IMR-90 (cell line): Measurements from ENCODE around the gene S100A4. TPM values are rescaled to one million over a fixed set of nuclear protein-coding genes. Genes with fewer than 3 reads are reported as not detected.

Source experiments
- ATAC-seq: fragments of 200-7000 bp; cut with Tn5 transposase; 2 replicates; pipeline ENCODE4 v1.9.1; 2020; ENCODE audit warnings: low read depth, mild to moderate bottlenecking, moderate library complexity
- BruUV-seq: library from RNA; stranded (reverse); fragments of 400-500 nt; replicated peaks from 2 replicates; lab custom pipeline; 2021; lab: Mats Ljungman, UMichigan
- CTCF ChIA-PET: fragments of 300-600 bp; formaldehyde crosslinking; extraction: SDS; loops from one replicate; lab custom pipeline; 2021; ENCODE audit warnings: antibody characterized with exemption; lab: Yijun Ruan, JAX
- POLR2A ChIA-PET: fragments of 300-600 bp; sonication (Branson Sonifier 250); formaldehyde crosslinking; loops from one replicate; lab custom pipeline; 2022; ENCODE audit warnings: antibody characterized with exemption; ENCODE audit not compliant: unreplicated experiment; lab: Charles Lee
- DNase-seq: peaks from one replicate; pipeline ENCODE4 v3.0.0; 2013
- H2AFZ ChIP-seq: replicated peaks from 2 replicates; pipeline ENCODE3; 2013; ENCODE audit warnings: low read length, mild to moderate bottlenecking; ENCODE audit not compliant: poor library complexity
- H2AK5ac ChIP-seq: 2 replicates; pipeline ENCODE4 v1.6.1; 2013; ENCODE audit warnings: low read depth, low read length, inconsistent platforms
- H2AK9ac ChIP-seq: replicated peaks from 2 replicates; pipeline ENCODE3; 2013; ENCODE audit warnings: mild to moderate bottlenecking, low read depth, low read length, moderate library complexity; ENCODE audit not compliant: poor library complexity
- H2BK120ac ChIP-seq: 2 replicates; pipeline ENCODE4 v1.6.1; 2013; ENCODE audit warnings: low read depth, low read length, inconsistent platforms
- H2BK15ac ChIP-seq: 3 replicates; pipeline ENCODE4 v1.6.1; 2013; ENCODE audit warnings: low read depth, low read length, inconsistent platforms
- H2BK20ac ChIP-seq: 2 replicates; pipeline ENCODE4 v1.6.1; 2013; ENCODE audit warnings: low read depth, mild to moderate bottlenecking, inconsistent platforms, low read length, moderate library complexity
- H2BK5ac ChIP-seq: 2 replicates; pipeline ENCODE4 v1.6.1; 2013; ENCODE audit warnings: mild to moderate bottlenecking, low read depth, low read length, inconsistent platforms; ENCODE audit not compliant: poor library complexity, severe bottlenecking
- H3K14ac ChIP-seq: replicated peaks from 2 replicates; pipeline ENCODE4 v1.6.1; 2013; ENCODE audit warnings: low read depth, low read length, inconsistent platforms
- H3K18ac ChIP-seq: 2 replicates; pipeline ENCODE4 v1.6.1; 2013; ENCODE audit warnings: low read depth, low read length, control low read depth
- H3K23ac ChIP-seq: 2 replicates; pipeline ENCODE4 v1.6.1; 2013; ENCODE audit warnings: low read depth, low read length, inconsistent platforms
- H3K27ac ChIP-seq: 2 replicates; pipeline ENCODE4 v1.5.1; 2013; ENCODE audit warnings: mild to moderate bottlenecking, control low read depth, low read length; ENCODE audit not compliant: insufficient read depth
- H3K27me3 ChIP-seq: 2 replicates; pipeline ENCODE4 v1.6.1; 2013; ENCODE audit warnings: low read length; ENCODE audit not compliant: control insufficient read depth, insufficient read depth
- H3K36me3 ChIP-seq: 2 replicates; pipeline ENCODE4 v1.6.1; 2013; ENCODE audit warnings: low read length, mixed read lengths; ENCODE audit not compliant: control insufficient read depth, insufficient read depth
- H3K4ac ChIP-seq: 2 replicates; pipeline ENCODE4 v1.6.1; 2013; ENCODE audit warnings: low read depth, low read length, inconsistent platforms
- H3K4me1 ChIP-seq: 2 replicates; pipeline ENCODE4 v1.6.1; 2013; ENCODE audit warnings: low read length, mixed read lengths; ENCODE audit not compliant: control insufficient read depth, insufficient read depth
- H3K4me2 ChIP-seq: 2 replicates; pipeline ENCODE4 v1.6.1; 2013; ENCODE audit warnings: low read depth, mild to moderate bottlenecking, control low read depth, low read length, moderate library complexity
- H3K4me3 ChIP-seq: 2 replicates; pipeline ENCODE4 v1.5.1; 2013; ENCODE audit warnings: low read depth, mild to moderate bottlenecking, control low read depth, low read length, moderate library complexity; ENCODE audit not compliant: insufficient read depth
- H3K56ac ChIP-seq: 2 replicates; pipeline ENCODE4 v1.6.1; 2013; ENCODE audit warnings: low read length, inconsistent platforms; ENCODE audit not compliant: insufficient read depth; ENCODE audit errors: extremely low read depth
- H3K79me1 ChIP-seq, 2 experiments: 2 replicates each; pipeline ENCODE4 v1.6.1; 2013; ENCODE audit warnings: low read length in 2 of 2, inconsistent platforms in 1 of 2, low read depth in 1 of 2
- H3K9ac ChIP-seq: 2 replicates; pipeline ENCODE4 v1.6.1; 2013; ENCODE audit warnings: low read depth, low read length, control low read depth
- H3K9me1 ChIP-seq: 2 replicates; pipeline ENCODE4 v1.6.1; 2013; ENCODE audit warnings: low read length, inconsistent platforms; ENCODE audit not compliant: insufficient read depth
- H3K9me3 ChIP-seq: 2 replicates; pipeline ENCODE4 v1.6.1; 2013; ENCODE audit warnings: low read length; ENCODE audit not compliant: control insufficient read depth, insufficient read depth
- H4K20me1 ChIP-seq: 2 replicates; pipeline ENCODE4 v1.6.1; 2013; ENCODE audit warnings: low read length, inconsistent platforms; ENCODE audit not compliant: insufficient read depth
- H4K5ac ChIP-seq: 2 replicates; pipeline ENCODE4 v1.6.1; 2013; ENCODE audit warnings: mild to moderate bottlenecking, low read depth, low read length, control low read depth
- H4K8ac ChIP-seq, 2 experiments: 2 replicates each; pipeline ENCODE4 v1.6.1; 2013; ENCODE audit warnings: low read depth in 2 of 2, low read length in 2 of 2, control low read depth in 1 of 2, inconsistent platforms in 1 of 2
- H4K91ac ChIP-seq: 2 replicates; pipeline ENCODE4 v1.6.1; 2013; ENCODE audit warnings: low read depth, low read length, inconsistent platforms; ENCODE audit not compliant: insufficient read depth
- BHLHE40 ChIP-seq: fragments of 150-350 bp; IDR thresholded peaks from 2 replicates; pipeline ENCODE4 v1.6.1; 2016; ENCODE audit warnings: mild to moderate bottlenecking, low read depth, low read length
- CEBPB ChIP-seq: IDR thresholded peaks from 2 replicates; pipeline ENCODE4 v1.6.1; 2012; ENCODE audit warnings: low read depth, low read length, improper control_type of control experiment
- CHD1 ChIP-seq: IDR thresholded peaks from 2 replicates; pipeline ENCODE4 v1.6.1; 2012; ENCODE audit warnings: low read depth, low read length, improper control_type of control experiment
- FOS ChIP-seq: fragments of 150-350 bp; IDR thresholded peaks from 2 replicates; pipeline ENCODE4 v1.6.1; 2016; ENCODE audit warnings: low read depth, low read length
- MAFK ChIP-seq: IDR thresholded peaks from 2 replicates; pipeline ENCODE4 v1.6.1; 2012; ENCODE audit warnings: low read depth, low read length, improper control_type of control experiment
- MAZ ChIP-seq: IDR thresholded peaks from 2 replicates; pipeline ENCODE4 v1.6.1; 2012; ENCODE audit warnings: low read depth, mild to moderate bottlenecking, low read length, improper control_type of control experiment, moderate library complexity, borderline replicate concordance
- MXI1 ChIP-seq: IDR thresholded peaks from 2 replicates; pipeline ENCODE4 v1.6.1; 2012; ENCODE audit warnings: low read depth, mild to moderate bottlenecking, low read length, moderate library complexity, borderline replicate concordance
- NFE2L2 ChIP-seq: fragments of 150-350 bp; IDR thresholded peaks from 2 replicates; pipeline ENCODE4 v1.6.1; 2016; ENCODE audit warnings: low read depth, mild to moderate bottlenecking, low read length
- POLR2A ChIP-seq: IDR thresholded peaks from 2 replicates; pipeline ENCODE4 v1.6.1; 2012; ENCODE audit warnings: mild to moderate bottlenecking, low read depth, low read length
- RAD21 ChIP-seq: IDR thresholded peaks from 2 replicates; pipeline ENCODE4 v1.6.1; 2012; ENCODE audit warnings: low read length, improper control_type of control experiment
- RCOR1 ChIP-seq: IDR thresholded peaks from 2 replicates; pipeline ENCODE4 v1.6.1; 2012; ENCODE audit warnings: mild to moderate bottlenecking, low read length, improper control_type of control experiment; ENCODE audit not compliant: insufficient replicate concordance
- RFX5 ChIP-seq: IDR thresholded peaks from 2 replicates; pipeline ENCODE4 v1.8.0; 2012; ENCODE audit warnings: low read depth, mild to moderate bottlenecking, low read length, moderate library complexity
- SMC3 ChIP-seq: fragments of 150-350 bp; IDR thresholded peaks from 2 replicates; pipeline ENCODE4 v1.6.1; 2016; ENCODE audit warnings: low read depth, mild to moderate bottlenecking, antibody characterized with exemption, low read length, moderate library complexity
- WGBS, 2 experiments: methylation state at CpG; one replicate each; pipeline versions ENCODE4 v1.1.5 to v1.1.7; 2013; ENCODE audit warnings: missing lambda C conversion rate in 2 of 2; ENCODE audit not compliant: insufficient read length in 1 of 2; ENCODE audit errors: extremely low coverage in 2 of 2; 5-methylcytosine and 5-hydroxymethylcytosine counted together
- dilution Hi-C: fragments of 300-500 bp; cut with HindIII; formaldehyde crosslinking; loops from one replicate; pipeline ENCODE4 v1.14.3; 2018; ENCODE audit warnings: low sequenced_read_pairs; ENCODE audit not compliant: unreplicated experiment
- in situ Hi-C: fragments of 300-500 bp; cut with MboI; formaldehyde crosslinking; loops from 3 replicates; pipeline ENCODE4 v1.14.3; 2019; ENCODE audit warnings: low sequenced_read_pairs, inconsistent platforms, mixed read lengths
- intact Hi-C: fragments of 100-400 bp; cut with micrococcal nuclease; formaldehyde crosslinking; loops from 2 replicates; pipeline ENCODE4 v1.10.0; 2022
- polyA plus RNA-seq, 3 experiments: library from polyadenylated mRNA; depleted of rRNA; stranded (reverse); fragments of >200 nt; gene quantifications; 2 replicates each; pipeline ENCODE4 v1.2.3, GENCODE V29; 2012; ENCODE audit warnings: low replicate concordance in 1 of 3
- total RNA-seq: library from RNA; depleted of rRNA; stranded (reverse); fragments of >200 nt; gene quantifications from 2 replicates; pipeline ENCODE4 v1.2.3, GENCODE V29; 2012
- TF ChIP-seq, protein P1 (sequence below): conservative IDR thresholded peaks from 2 replicates; pipeline ENCODE4 v1.5.1; 2012; ENCODE audit warnings: mild to moderate bottlenecking, low read depth, low read length, improper control_type of control experiment
- TF ChIP-seq, protein P2 (sequence below): fragments of 150-350 bp; IDR thresholded peaks from 2 replicates; pipeline ENCODE4 v1.6.1; 2016; ENCODE audit warnings: low read depth, mild to moderate bottlenecking, low read length, moderate library complexity, borderline replicate concordance
- TF ChIP-seq, protein P3 (sequence below): fragments of 150-350 bp; IDR thresholded peaks from 2 replicates; pipeline ENCODE4 v1.6.1; 2017; ENCODE audit warnings: mild to moderate bottlenecking, antibody characterized with exemption, low read length, low read depth

Gene S100A4
- total and polyA plus RNA-seq, 2 of the 4 experiments (the other 2 are of a cell fraction): 5.6 to 16.6 TPM

DNA sequence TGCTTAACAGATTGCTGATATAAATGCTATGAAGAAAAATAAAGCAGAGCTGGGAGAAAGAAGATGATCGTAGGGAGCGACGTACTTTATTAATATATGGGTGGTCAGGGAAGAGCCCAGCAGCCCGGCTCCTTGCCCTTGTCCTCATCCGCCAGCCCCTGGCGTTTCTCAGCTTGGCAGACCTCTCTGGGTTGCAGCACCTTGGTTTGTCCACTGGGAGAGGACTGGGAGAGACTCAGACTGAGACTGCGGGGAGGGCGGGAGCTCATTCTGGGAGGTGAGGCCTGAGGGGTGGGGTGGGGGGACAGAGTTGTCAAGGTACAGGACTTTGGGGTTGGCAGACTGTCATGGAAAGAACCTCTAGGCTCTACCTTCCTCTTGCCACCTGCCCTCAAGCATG is 6.7 kb upstream of the S100A4 start:
- no peak overlapping the region; the same call in 1 of the 2 replicates for H3K14ac ChIP-seq
- H3K56ac ChIP-seq: no peak overlapping the region
- no peaks in the 10 kb centered on the region for H4K20me1 ChIP-seq
- CTCF ChIA-PET: interaction anchor here (1.0 kb wide), 1 partner anchor 12 kb away, joined by 3 read pairs; the partner anchor contains the start of gene S100A5
- peak overlapping the region; percentile 94; the same call in 2 of the 3 replicates for H2BK15ac ChIP-seq
- no peak for TF ChIP-seq MAFK
- TF ChIP-seq, protein P1, sequence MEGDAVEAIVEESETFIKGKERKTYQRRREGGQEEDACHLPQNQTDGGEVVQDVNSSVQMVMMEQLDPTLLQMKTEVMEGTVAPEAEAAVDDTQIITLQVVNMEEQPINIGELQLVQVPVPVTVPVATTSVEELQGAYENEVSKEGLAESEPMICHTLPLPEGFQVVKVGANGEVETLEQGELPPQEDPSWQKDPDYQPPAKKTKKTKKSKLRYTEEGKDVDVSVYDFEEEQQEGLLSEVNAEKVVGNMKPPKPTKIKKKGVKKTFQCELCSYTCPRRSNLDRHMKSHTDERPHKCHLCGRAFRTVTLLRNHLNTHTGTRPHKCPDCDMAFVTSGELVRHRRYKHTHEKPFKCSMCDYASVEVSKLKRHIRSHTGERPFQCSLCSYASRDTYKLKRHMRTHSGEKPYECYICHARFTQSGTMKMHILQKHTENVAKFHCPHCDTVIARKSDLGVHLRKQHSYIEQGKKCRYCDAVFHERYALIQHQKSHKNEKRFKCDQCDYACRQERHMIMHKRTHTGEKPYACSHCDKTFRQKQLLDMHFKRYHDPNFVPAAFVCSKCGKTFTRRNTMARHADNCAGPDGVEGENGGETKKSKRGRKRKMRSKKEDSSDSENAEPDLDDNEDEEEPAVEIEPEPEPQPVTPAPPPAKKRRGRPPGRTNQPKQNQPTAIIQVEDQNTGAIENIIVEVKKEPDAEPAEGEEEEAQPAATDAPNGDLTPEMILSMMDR: no peak
- TF ChIP-seq FOS: no peak
- TF ChIP-seq RFX5: no peak
- no peak for TF ChIP-seq NFE2L2
- TF ChIP-seq RAD21: no peak
- TF ChIP-seq CHD1: no peak
- TF ChIP-seq MAZ: no peak
- TF ChIP-seq, protein P2, sequence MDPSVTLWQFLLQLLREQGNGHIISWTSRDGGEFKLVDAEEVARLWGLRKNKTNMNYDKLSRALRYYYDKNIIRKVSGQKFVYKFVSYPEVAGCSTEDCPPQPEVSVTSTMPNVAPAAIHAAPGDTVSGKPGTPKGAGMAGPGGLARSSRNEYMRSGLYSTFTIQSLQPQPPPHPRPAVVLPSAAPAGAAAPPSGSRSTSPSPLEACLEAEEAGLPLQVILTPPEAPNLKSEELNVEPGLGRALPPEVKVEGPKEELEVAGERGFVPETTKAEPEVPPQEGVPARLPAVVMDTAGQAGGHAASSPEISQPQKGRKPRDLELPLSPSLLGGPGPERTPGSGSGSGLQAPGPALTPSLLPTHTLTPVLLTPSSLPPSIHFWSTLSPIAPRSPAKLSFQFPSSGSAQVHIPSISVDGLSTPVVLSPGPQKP: no peak
- TF ChIP-seq POLR2A: no peak
- no peak for TF ChIP-seq SMC3
- no peak for TF ChIP-seq RCOR1
- no peak for TF ChIP-seq BHLHE40
- TF ChIP-seq, protein P3, sequence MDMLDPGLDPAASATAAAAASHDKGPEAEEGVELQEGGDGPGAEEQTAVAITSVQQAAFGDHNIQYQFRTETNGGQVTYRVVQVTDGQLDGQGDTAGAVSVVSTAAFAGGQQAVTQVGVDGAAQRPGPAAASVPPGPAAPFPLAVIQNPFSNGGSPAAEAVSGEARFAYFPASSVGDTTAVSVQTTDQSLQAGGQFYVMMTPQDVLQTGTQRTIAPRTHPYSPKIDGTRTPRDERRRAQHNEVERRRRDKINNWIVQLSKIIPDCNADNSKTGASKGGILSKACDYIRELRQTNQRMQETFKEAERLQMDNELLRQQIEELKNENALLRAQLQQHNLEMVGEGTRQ: no peak
- no peak for TF ChIP-seq MXI1
- no peak for TF ChIP-seq CEBPB
- ATAC-seq: no peak
- no peak overlapping the region for H3K4me2 ChIP-seq
- H3K36me3 ChIP-seq: no peaks in the 10 kb centered on the region
- H4K8ac ChIP-seq: peak overlapping the region in 1 of 2 experiments; percentile 83; a peak in 2 of 4 replicates
- in situ Hi-C loops: no loop called here
- no peak overlapping the region for H3K23ac ChIP-seq
- no CpG with 5 or more reads among the region's 8 CpGs for WGBS, 2 experiments
- H2AK9ac ChIP-seq: peak overlapping the region; percentile 43
- peaks cover 52% of the 10 kb centered on the region for H3K9me1 ChIP-seq
- DNase-seq: no peak
- dilution Hi-C loops: no loop called here
- H2BK120ac ChIP-seq: peak overlapping the region; percentile 71
- H3K18ac ChIP-seq: no peak overlapping the region
- peak overlapping the region; percentile 47 for H2AFZ ChIP-seq
- BruUV-seq: no TSS peak
- peaks cover 0 to 20% of the 10 kb centered on the region in 2 experiments; a peak in 3 of 4 replicates for H3K79me1 ChIP-seq
- H3K27ac ChIP-seq: no peak overlapping the region
- no peaks in the 10 kb centered on the region for H3K27me3 ChIP-seq
- H2BK20ac ChIP-seq: peak overlapping the region; percentile 74; the same call in 1 of the 2 replicates
- intact Hi-C loops: no loop called here
- H3K9ac ChIP-seq: no peak overlapping the region
- H3K4ac ChIP-seq: peak overlapping the region; percentile 73
- peaks cover 32% of the 10 kb centered on the region for H3K4me1 ChIP-seq
- H2BK5ac ChIP-seq: peak overlapping the region; percentile 61
- 0 out of 2 replicates have a peak overlapping the region, but pooled peaks have one; percentile 64 for H2AK5ac ChIP-seq
- POLR2A ChIA-PET: no interaction called here
- no peaks in the 10 kb centered on the region for H3K9me3 ChIP-seq
- H3K4me3 ChIP-seq: no peak overlapping the region
- no peak overlapping the region for H4K5ac ChIP-seq
- peak overlapping the region; percentile 53 for H4K91ac ChIP-seq
